Posterior vena cava (tissue), 2 donors: Measurements from ENCODE around the gene PLA2G7. TPM values are rescaled to one million over a fixed set of nuclear protein-coding genes. Genes with fewer than 3 reads are reported as not detected.
"Not testable (repeated sequence)": the region's sequence is repeated elsewhere in the genome, so short reads cannot be mapped to it uniquely, and the experiment has no call there.

ENCODE experiments used
- DNase-seq: peaks from one replicate; pipeline ENCODE4 v3.0.0-alpha.2; 2020; ENCODE audit warnings: low spot score
- intact Hi-C, 2 donors: fragments of 100-400 bp; cut with DNase I; formaldehyde crosslinking; loops; one replicate each; pipeline versions ENCODE4 v1.14.1 to v1.14.2; 2022 to 2023
- total RNA-seq, 2 donors: library from RNA; stranded (reverse); fragmentation: NEBNext Ultra II Directional; extraction: Animal tissue kit (Norgen Biotek cat#: 25700); gene quantifications; one replicate each; pipeline ENCODE4 v1.2.1, GENCODE V29; 2021
- donor health status: DM: yes; HTN: yes; CAD: no.
- donor health status: DM: yes; HTN: yes; CAD: no.

The PLA2G7 gene
- total RNA-seq, 2 donors from 2014 or later: 1.5 to 2.7 TPM

DNA sequence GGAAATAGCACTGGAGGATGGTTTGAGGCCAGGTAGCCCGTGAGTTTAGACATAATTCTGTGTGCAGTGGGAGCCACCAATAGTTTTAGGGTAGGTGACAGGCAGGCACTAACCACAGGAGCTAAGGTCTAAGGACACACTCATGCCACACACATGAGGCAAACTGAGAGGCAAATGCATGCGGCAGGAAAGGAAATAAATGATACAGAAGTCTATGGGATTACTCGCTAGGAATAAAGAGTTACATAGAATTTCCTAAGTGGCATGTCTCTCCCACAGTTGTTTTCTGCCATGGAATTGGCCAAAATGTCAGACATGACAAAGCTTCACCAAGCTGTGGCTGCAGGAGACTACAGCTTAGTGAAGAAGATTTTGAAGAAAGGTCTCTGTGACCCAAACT lies 16.5 kb upstream of the PLA2G7 start:
- no peak for DNase-seq
- intact Hi-C loops: no loop called here

DNA sequence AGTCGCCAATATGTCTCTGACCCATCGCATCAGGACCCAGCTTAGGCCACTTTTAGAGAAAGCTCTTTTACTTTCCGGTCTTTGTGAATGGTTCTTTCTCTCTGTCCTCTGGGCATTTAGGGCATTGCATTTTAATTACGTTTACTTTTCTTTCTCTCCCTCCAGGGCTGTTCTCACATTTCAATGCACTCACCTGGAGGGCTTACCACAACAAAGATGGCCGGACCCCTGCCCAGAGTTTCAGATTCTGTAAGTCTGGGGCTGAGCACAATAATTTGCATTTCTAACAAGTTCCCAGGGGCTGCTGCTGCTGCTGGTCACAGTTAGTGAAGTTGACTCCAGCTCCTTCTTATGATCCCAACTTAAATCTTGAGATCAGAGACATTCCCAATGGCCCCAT lies 14.6 kb upstream of the PLA2G7 start:
- no peak for DNase-seq
- intact Hi-C loops: no loop called here

DNA sequence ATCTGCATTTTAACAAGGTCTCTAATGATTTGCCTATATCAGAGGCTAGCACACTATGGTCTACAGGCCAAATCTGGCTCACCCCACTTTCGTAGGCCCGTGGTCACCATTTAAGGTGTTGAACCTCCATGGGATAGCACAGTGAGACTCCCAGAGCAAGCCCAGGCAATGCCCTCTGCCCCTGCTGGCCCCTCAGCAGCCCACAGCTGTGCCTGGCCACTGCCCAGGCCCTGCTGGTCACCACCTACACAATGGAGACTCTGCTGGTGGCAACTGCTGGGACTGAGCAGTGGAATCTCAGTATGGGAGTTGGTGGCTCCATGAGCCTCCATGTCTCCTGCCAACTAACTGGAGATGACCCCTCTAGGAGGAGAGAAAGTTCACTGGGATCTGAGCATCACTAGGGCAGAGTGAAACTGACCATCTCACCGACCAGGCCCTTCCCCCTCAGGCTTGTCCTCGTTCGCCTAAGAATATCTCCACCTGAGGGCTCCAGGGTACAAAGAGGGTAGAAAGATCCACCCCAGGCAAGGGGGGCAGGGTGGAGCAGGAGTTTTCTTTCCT lies 13.8 kb upstream of the PLA2G7 start:
- no peak for DNase-seq
- intact Hi-C loops: no loop called here

DNA sequence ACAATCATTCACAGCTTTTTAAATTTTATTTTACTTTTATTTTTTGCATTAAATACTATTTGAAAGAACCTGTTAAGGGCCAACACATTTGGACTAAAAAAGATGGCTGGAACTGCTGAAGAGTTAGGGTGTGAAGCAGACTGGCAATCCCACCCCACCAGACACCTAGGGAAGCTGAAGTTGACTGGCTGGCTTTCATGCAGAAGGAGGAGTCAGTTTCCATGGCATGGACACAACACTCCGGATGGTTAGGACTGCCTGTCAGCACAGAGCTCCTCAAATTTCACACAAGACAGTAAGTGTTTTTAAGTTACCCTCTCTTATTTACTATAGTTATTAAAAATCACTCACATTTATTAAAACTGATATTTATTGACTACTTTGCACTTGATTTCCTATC lies 11.5 kb upstream of the PLA2G7 start, which contains the start of gene ANKRD66:
TSS of gene ANKRD66 (plus strand) at position 238 of the 400 bp plus-strand sequence. CDS start 5,016 bp downstream, outside the sequence.
- intact Hi-C loops: no loop called here
- no peak for DNase-seq

DNA sequence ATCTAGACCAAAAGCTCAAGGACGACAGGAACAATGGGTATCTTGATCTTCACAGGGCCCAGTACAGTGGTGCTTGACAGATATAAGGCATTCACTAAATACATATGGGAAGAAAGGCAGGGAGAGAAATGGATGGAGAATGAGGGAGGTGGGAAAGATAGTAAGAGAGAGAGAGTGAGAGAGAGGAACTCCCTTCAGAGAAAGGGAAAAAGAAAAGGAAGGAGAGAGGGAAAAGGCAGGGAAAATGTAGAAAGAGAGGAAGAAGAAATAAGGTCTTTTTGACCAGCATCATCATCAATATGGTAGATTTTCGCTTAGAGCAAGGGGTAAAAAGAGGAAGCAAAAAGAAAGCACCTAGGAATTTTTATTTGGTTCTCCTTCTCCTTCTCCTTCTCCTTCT lies 10.8 kb upstream of the PLA2G7 start:
- DNase-seq: no peak
- intact Hi-C loops: no loop called here

DNA sequence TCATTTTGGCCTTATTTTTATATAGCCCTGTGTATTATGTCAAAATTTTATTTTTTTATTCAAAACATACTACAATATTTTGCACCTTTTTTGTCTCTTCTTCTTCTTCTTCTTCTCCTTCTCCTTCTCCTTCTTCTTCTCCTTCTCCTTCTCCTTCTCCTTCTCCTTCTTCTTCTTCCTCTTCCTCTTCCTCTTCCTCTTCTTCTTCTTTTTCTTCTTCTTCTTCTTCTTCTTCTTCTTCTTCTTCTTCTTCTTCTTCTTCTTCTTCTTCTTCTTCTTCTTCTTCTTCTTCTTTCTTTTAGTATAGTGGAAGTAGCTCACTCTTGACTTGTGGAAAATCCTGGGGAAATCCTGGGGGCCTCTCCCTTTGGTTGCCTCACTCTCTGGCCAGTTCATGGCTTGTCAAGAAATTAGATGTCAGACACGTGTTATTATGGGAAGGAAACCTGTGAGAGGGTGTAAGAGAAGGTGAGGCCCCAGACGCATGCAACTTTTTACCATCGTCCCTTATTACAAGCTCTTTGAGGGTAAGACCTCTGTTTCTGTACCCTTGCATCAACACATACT lies 9.1 kb upstream of the PLA2G7 start:
- intact Hi-C loops, DNase-seq: not testable (repeated sequence)

DNA sequence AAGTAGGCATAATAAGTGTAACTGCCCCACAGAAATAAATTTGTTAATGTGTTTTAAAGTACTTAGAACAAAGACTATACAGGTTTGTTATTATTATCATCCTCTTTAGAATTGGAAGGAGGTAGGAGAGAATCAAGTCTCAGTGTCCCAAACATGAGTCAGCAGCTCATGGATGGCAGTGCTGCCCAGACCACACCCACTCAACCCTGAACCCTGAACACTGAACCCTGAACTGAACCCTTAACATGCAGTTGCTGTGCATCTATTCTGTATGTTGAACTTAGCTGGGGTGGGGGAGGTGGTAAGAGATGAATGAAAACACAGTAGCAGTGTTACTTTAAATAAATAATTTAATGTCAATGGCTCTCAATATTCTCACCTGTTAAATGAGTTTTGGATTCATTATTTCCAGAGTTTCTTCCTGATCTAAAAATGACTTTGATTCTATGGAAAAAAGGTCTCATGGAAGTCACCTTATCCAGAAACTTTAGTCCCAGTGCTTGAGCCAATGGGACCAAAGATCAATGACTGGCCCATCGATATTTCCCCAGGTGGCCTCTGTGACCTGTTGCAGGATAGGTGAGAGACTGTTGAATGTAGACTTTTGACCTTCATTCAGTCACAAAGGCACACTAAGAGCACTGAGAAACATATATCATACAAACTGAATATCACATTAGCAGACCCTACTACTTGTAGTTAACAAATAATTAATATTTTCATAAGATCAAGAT lies 8.4 kb upstream of the PLA2G7 start:
- DNase-seq: no peak
- intact Hi-C loops: no loop called here

DNA sequence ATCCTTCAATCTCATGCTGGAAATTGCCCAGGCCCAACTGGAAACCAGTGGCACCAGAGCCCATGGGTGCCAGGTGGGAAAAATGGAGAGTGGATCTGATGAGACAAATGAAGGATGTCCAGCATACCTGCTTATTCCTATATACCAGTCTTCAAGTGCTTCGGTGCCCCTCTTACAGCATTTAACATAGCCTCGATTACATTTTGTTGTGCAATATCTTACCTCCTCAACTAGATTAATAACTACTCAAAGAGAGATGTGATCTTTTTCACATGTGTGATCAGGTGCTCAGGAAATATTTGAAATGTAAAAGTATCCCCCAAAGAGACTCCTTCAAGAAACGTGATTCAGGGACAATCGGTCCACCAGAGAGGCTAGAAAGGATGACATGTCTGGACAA lies 6.7 kb upstream of the PLA2G7 start:
- intact Hi-C loops: no loop called here

DNA sequence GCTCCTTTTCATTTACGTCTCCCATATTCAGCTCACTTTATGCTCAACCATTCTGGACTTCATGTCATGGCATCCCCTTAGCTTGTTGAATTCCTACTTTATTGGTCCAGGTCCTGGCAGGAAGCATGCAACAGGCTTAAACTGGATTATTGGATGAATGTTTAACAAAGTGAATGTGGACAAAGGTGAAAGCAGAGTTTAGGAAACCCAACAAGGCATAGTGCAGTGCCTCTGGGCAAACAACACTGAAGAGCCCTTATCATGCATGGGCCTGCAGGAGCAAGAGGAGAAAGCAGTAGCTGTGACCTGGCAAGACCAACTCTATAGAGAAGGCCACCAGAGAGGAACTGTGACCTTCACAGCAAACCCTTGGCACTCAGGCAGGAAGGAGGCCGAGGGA lies 6.3 kb upstream of the PLA2G7 start:
- intact Hi-C loops: no loop called here
- DNase-seq: no peak

More for the DNA sequence above, 6.7 kb upstream of the PLA2G7 start:
- no peak for DNase-seq

DNA sequence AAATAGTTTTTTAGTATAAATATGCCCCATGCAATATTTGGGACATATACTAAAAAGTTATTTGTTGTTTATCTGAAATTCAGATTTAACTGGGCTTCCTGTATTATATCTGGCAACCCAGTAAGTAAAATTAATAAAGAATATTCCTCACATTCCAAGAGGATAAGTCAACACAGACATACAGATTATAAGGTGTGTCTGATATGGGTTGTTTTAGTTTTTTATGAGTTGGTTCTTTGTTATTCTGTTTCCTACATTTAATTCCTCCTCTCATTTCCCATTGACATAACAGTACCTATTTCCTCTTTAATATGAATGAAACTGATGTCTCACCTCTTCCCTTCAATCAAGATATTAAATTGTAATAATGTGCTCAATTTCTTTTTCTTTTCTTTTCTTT lies 1.7 kb upstream of the PLA2G7 start:
- intact Hi-C loops: no loop called here
- DNase-seq: no peak

DNA sequence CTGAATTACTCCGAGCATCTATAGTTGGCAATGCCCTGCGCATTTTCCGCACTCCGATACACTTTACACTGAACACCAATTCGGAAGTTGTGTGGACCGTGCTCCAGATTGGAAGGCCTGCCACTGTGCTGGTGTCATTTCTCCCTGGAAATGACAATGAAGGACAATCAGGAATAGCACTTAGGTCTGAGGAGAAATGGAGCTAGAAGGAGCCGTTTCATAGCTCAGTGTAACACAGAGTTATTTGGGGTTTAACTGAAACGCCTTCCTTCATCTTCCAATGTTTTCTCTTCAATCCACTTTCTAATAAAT lies 501 bp upstream of the PLA2G7 start:
- intact Hi-C loops: no loop called here
- no peak for DNase-seq

DNA sequence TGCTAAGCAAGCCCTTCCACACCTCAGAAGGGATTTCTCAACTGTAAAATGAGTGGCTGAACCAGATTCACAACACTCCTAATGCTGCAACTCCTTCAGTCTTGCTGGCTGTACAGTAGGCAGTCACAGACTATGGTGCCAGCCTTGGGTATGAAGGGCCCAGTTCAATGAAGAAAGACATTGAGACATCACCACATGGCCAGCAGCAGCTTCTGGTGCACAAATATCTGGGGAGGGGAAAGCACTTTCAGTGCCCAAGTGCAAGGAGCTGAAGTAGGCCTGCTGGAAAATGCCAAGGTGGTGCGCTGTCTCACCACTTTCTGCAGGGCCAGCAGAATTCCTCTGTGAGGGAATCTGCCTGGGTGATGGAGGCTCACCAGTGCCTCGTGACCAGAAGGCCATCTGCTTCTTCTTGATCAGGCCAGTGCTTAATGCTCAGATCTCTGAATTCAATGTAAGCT lies 1.8 kb downstream of the PLA2G7 start:
- intact Hi-C loops: no loop called here
- DNase-seq: no peak

DNA sequence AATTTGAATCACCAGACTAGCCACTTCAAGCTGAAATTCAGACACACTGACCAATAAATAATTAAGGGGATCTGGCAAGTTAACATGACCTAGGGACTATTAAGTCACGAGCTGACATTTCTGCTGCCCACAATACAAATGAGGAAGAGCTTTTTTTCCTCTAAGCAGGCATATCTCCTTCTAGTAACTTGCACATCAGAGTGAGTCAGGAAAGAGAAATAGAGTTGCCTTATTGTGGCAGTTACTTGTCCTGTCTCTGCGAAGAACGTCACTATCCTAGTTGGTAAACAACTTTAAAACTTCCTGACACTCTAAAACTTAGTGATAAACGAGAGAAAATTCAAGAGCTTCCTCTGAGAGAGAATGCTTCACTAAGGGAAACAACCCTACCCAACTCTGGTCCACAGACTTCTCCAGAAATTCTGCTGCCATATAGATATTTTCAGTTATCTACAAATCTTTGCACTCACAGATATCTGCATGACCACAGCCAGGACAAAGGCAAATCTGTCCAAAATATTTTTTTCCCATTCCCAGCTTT lies 4.2 kb downstream of the PLA2G7 start:
- DNase-seq: no peak

DNA sequence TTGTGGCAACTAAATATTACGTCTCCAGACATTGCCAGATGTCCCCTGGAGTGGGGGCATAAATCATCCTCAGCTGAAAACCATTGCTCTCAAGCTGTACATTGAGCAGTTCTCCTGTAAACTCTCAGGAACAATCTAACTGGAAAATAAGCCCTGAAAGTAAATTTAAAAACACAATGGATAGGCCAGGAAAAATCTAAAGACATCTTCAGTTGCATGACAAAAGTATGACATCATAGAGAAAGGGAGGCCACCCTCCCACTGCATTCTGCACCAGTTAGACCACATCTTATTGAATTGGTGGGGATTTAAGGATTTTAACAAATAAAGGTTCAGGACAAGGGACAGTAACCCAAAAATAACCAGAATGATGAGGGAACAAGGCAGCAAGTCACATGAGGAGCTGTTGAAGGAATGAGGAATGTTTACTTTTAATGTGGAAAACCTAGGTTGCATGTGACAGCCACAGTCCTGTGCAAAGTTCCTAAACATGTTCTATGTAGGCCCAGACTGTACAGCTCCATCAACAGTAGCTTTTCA lies 5.3 kb downstream of the PLA2G7 start:
- no peak for DNase-seq
- intact Hi-C loops: no loop called here

More for the DNA sequence above, 4.2 kb downstream of the PLA2G7 start:
- intact Hi-C loops: no loop called here

DNA sequence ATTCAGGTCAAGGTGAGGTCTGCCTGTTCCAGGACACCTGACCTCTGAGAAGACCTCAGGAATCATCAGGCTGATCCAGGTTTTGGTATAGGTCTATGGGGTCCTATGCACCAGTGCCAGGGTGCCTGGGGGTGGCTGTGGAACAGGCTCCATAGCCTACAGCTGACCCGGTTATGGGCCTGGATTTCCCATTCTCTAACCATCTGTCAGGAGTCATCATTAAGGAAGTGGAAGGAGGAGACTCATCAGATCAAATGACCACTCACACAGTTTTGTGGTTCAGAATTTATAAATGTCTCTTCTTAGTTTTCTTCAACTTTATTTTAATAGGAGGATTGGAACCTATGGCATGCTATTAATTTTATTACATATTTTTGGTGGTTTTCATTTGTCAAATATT lies 14.8 kb downstream of the PLA2G7 start:
- intact Hi-C loops: no loop called here

DNA sequence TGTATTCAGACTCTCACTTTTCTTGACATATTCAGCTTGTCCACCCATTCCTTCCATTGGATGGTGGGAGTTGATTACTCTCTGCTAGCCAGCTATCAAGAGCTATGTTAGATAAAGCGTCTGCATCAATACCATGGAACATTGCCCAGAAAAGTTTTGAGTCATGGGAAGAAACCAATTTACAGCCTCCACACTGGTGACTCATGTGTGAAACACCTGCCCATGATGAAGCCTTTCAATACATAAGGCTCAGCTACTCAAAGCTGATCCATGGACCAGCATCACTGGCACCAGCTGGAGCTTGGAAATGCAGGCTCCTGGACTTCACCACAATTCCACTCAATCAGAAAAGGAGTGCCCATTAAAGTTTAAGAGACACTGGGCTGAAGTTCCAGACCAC lies 16.1 kb downstream of the PLA2G7 start:
- DNase-seq: no peak

More for the DNA sequence above, 14.8 kb downstream of the PLA2G7 start:
- DNase-seq: no peak

DNA sequence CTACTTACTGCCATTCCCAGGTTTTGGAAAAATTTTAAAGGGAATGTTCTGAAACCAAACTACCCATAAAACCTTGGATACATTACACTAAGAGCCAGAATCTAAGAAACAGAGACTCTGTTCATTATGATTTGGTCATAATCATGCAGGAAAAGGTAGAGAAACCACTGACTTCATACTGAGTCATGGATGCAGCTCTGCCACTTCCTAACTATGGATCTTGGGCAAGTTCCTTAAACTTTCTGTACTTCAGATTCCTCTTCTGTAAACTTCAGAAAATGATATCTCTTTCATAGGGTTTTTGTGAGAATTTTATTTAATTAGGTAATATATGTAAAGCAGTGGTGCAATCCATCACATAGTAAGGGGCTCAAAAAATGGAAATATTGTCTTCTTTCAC lies 20.0 kb downstream of the PLA2G7 start:
- no peak for DNase-seq
- intact Hi-C loops: no loop called here

More for the DNA sequence above, 16.1 kb downstream of the PLA2G7 start:
- intact Hi-C loops: no loop called here

DNA sequence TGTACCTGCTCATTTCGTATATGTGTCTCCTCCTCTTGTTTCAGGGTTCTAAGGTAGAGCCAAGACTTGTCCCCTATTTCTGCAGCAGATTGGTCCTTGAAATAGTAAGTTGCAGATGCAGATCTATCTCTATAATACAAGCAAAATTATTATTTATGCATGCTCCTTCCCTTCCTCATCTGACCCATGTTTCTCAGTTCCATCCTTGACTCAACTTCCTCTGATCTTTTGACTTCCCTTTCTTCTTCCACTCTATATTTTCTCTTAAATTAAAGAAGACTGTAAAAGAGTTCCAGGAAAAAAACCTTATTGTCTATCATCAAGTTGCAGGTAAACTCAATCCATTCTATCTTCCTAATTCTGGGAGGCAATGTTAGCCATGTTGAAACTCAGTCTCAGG lies 23.7 kb downstream of the PLA2G7 start:
- intact Hi-C loops: no loop called here
- no peak for DNase-seq

DNA sequence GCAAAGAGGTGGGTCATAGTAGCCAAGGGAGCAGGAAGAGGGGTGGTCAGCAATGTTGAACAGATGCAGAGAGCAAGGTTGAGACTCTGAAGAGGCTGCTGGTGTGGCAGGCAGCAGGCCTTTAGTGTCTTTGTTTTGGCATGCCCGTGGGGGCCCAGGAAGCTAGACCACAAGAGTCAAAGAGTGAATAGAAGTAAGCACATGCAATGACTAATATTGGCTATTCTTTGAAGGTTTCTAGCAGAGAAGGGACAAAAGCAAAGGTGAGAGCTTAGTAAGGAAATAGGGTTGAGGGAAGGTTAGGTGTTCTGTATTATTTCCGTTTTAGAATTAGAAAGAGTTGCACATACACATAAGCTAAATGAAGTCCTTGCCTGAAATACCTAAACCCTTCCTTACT lies 28.7 kb downstream of the PLA2G7 start:
- intact Hi-C loops: no loop called here
- no peak for DNase-seq

DNA sequence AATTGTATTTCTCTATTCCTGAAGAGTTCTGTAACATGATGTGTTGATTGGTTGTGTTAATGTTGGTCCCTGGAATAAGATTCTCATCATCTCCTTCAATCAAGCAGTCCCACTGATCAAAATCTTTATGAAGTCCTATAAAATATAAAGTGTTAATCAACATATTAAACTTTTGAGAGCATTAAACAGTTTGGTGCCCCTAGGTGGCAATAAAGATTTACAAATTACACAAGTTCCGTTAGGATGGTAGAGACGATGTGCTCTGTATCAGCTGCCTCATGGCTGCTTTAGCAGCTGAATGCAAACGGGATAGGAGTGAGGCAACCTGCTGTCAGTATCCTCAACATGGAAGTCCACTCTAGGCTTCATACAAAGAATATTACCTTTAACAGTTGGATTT lies 30.6 kb downstream of the PLA2G7 start:
- no peak for DNase-seq
- intact Hi-C loops: no loop called here
